HG03045 (cell line): ENCODE results near the gene OLFM1.

Source experiments
- ATAC-seq: cut with Tn5 transposase; IDR thresholded peaks from one replicate; pipeline ENCODE4 v1.9.1; 2021; ENCODE audit warnings: mild to moderate bottlenecking, moderate library complexity; ENCODE audit not compliant: unreplicated experiment

Gene OLFM1

DNA sequence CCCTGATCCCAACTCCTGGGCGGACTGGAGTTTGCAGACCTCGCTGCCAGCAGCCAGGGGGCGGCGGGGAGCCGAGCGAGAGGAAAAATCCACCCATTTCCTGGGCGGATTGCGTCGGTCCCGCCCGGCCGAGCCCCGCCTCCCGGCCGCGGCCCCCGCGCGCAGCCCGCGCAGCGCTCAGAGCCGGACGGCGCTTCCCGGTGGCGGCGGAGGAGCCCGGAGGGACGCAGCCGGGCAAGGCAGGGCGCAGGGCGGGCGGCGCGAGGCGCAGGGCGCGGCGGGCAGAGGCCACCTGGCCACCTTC is at the start of gene OLFM1:
Gene OLFM1 (plus strand): TSS at position 180 of the 304 bp plus-strand sequence. CDS start 322 bp downstream, outside the sequence.
- no peak for ATAC-seq

DNA sequence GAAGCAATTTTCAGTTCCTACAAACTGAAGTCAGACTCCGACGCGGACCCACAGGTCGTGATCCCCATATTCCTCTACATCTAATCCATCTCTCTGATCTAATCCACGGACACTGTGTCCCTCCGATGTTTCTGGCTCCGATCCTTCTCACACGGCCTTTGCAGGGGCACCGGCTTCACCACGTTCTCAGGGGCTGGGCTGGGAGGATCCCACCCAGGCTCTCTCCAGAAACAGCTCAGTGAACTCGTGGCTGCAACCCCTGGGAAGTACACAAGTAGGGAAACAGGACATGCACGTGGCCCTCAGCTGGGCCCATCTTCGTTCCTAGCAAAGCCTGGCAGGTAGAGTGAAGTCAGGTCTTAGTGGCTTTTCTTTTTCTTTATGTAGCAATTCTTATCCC is 49.1 kb upstream of the OLFM1 start:
- no peak for ATAC-seq

DNA sequence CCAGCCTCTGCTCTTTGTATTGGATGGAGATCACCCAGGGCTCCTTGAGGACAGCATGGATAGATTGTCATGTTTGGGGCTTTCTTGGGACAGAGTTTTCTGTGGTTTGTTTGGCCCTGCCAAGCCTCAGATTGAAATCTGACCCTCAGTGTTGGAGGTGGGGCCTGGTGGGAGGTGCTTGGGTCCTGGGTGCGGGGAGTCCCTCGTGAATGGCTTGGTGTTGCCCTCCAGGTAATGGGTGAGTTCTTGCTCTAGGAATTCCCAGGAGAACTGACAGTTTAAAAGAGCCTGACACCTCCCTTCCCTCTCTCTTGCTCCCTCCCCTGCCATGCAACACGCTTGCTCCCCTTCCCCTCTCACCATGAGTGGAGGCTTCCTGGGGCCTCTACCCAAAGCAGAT is 48.6 kb upstream of the OLFM1 start:
- no peak for ATAC-seq

DNA sequence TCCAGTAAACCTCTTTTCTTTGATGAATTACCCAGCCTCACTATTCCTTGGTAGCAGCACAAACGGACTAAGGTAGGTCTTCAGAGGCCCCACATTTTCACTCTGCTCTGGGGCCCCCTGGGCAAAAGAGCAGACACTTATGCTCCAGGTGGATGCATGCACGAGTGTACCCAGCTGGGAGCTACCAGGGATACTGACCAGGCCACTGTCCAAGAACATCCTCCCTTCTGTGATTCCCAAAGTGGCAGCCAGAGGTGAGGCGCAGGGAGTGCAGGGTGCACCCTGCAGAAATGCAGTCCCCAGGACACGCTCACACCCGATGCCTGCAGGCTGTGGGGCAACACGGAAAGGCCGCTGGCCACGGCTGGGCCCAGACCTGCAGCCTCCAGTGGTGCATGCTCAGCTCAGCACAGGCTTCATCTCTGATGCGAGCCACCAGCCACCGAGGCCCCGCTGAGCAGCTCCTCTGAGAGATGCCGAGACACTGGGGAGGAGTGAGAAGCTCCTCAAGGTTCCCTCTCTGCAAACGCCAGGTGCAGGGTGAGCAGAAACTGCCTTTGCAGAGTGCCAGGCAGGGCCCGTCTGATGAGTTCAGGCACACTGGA is 48.1 kb upstream of the OLFM1 start:
- no peak for ATAC-seq

DNA sequence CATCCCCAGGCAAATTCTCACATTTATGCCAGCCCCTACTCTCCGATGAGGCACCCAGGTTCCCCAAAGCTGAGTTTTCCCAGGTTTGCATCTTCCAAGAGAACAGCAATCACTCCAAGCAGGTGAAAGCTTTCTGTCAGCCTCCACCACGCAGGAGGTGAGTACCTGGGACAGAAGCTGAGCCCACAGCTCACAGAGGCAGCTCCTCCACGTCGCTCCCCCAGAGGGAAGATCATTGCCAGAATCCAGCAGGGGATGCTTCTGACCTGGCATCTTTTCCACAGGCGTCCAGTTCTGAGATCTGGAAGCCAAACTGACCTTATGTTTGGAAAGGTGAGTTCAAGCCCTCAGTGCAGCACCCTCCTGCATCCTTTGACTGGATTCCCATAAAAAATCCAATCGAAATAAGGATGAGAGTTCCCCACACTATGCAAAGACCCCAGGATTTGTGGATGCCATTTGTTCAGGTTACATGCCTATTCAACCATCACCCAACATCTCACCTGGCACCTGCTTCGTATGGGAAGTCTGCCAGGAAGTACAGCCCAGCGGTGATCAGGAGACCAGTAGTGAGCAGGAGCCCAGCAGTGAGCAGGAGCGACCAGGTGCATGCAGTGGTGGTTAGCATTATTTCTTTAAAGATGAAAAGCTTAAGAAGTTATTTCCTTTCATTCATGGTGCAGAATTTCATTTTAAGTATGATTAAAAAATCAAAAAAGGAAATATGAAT is 47.4 kb upstream of the OLFM1 start:
- no peak for ATAC-seq

DNA sequence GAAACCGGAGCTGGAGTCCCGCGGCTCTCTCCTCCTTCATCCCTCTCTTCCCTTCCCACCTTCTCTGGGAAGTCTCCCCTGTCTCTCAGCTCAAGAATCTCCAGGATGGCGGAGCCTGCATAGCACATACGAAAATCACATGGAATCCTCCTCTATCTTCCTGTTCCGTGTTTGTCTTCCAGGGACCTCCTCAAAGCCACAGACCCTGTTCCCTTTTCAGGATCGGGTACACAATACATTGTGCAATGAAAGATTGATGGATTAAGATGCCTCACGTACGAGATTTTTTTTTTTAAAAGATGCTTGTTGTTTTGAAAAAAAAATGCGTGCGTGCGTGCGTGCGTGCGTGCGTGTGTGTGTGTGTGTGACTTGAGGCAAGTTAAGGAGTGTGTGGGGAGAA is 46.6 kb upstream of the OLFM1 start:
- no peak for ATAC-seq

DNA sequence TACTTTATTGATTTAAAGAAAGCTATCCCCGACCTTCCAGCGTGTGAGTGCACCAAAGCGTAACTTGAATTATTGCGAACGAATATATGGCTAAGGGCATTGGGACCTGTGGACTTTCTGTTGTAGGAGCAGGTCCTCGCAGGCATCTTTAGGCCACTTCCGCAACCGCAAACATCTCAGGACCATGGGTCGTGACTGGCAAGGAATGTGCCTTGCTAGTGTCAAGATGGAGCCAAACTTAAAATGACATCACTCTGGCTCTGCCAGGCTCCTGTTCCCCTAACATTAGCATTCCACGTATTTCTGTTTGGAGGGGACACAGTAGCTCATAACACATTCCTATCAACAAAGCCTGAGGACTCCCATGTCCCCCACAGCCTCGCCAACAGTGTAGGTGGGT is 44.1 kb upstream of the OLFM1 start:
- ATAC-seq, result no peak

DNA sequence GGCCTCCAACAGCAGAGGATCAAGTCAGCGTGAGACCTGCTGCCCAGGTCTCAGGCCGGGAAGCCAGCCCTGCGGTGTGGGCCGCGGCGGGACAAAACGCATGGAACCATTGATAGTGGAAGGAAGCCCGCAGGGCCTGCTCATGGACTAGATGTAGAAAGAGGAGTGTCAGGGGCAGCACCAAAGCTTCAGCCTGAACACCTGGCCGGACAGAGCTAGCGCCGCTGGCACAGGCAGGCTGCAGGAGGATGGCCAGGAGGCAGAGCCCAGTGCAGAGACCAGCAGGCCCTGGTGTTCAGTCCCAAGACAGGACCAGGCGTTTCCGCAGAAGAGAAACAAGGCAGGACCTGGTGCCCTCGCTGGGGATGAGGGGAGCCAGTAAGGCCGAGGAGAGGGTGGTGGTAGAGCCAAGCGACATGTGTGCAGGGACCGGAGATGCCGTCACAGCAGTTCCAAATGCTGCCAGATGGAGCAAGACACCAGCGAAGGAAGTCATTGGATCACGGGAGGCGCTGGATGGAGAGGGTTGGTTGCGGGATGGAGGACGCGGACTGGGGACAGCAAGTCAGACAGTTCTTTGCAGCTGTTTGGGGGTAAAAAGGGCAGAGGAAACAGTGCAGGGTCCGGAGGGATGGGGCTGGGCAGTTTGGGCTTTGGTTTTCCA is 42.1 kb upstream of the OLFM1 start:
- no peak for ATAC-seq

DNA sequence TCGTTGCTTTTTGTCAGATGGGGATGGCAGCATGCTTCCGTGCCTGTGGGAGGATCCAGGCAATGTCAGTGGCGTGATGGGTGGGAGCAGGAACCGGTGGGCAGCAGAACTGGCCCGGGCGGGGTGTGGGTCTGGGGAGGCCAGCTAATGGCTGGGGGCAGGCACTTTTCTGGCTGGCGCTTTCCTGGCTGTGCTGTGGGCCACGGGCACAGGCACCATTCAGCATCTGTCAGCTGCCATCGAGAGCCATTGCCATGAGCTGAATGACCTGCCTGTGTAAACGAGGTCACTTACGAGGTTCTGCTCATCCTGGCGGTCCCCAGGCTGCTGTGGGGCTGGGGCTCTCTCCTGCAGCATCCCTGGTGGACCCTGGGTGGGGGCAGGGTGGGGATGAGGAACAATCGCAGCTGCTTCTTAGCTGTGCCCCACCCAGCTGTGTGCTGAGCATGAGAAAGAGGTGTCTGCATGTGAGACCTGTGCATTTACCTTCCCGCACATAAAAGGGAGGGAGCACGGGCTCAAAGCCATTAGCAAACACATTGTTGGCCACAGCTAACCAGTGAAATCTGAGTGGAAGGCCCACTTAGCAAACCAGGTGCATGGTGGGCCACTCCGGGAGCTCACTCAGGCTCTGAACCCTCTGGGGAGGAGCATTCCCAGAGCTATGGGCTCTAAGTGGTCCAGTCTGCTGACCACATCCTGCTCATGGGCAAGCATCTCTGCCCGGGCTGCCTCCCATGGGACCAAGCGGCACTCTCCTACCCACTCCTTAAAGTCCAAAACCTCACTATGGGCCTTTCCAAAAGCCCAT is 41.3 kb upstream of the OLFM1 start:
- ATAC-seq, result no peak

DNA sequence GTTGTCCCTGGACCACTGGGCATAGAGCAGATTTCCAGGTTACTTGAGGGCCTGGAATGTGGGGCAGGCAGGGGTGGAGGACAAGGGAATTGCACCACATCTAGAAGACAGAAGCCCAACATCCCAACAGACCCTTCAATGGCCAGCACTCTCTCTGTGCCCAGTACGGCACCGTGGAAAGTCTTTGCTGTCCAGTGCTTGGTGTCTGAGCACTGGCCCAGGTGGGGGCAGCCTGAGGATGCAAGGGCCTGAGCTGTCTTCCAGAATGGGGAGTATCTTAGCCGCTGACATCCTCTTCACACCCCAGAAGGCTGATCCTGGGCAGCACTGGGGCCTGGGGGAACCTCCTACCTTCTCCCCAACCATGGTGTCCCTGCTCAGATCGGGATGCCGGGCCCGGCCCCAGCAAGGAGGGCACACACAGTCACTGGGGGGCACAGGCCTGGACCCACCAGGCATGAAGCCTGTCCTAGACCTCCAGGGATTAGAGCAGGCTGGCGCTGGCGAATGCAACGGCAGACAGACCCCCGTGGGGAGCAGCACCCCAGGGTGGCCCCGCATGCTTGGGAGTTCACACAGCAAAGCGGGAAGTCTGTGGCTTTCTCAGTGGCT is 40.6 kb upstream of the OLFM1 start:
- ATAC-seq, result no peak

DNA sequence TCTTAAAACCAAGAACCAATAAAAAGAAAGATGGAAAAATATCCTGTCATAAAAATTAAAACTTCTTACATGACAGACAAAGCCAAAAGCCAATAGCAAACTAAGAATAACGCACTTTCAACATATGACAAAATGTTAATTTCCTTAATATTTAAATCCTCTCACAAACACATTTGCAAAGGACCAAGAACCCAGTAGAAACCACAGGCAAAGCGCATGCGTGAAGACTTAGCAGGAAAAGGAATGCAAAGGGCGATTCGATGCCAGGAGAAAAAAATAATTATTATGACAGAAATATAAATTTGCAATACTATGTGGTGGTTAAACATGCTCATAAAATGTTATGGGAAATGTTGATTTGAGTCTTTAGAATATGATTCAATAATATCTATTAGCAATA is 39.9 kb upstream of the OLFM1 start:
- ATAC-seq, result no peak

DNA sequence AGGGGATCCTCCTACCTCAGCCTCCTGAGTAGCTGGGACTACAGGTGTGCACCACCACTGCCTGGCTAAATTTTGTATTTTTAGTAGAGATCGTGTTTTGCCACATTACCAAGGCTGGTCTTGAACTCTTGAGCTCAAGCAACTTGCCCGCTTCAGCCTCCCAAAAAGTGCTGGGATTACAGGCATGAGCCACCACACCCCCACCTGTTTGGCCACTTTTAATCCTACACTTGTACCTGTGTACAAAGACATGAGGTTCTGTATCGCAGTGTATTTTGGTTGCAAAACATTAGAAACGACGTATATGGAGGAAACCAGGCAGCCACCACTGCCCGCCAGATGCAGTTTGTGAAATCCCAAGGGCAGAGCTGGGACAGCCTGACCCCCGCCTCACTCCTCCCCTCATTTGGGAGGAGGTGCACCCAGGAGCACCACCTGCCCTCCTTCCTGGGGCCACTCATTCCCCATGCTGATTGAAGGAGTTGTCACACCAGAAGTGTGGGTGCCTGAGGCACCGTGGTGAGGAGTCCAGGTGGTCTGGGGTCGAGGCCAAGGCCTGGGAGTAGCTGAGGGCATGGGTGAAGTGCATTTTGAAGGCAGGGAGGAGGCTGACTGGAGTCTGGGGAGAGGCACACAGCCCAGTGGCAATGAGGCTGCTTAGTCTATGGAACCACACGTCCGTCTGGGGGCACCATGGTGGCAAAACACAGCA is 39.3 kb upstream of the OLFM1 start:
- no peak for ATAC-seq

DNA sequence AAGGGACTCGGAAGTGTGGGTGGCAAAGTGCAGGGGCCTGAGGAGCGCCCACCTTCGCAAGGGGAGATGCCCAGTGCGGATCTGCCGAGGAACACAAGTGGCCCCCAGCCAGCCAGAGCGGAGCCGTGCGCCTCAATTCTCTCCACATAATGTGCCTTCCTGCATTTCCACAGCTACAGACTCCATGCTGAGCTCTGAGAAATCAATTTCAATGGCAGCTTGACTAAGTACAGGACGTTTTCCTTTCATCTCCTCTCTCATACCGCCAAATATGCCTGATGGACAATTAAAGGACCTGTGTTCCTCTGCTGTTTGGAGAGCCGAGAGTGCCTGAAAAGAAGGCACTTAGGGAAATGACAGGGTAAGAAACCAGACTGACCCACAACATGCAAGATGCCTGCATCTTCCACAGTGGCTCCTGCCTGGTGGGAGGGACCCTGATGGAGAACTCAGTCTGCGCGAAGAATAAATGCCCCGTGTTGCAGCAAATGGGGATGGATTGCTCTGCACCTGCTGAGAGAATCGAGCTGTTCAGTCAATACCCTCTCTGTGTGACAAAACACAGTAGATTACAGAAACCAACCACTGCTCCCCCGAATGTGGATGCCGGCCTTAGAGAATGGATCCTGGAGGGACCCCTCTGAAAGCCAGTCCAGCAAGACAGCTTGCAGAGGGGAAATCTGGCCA is 38.6 kb upstream of the OLFM1 start:
- ATAC-seq, result no peak

DNA sequence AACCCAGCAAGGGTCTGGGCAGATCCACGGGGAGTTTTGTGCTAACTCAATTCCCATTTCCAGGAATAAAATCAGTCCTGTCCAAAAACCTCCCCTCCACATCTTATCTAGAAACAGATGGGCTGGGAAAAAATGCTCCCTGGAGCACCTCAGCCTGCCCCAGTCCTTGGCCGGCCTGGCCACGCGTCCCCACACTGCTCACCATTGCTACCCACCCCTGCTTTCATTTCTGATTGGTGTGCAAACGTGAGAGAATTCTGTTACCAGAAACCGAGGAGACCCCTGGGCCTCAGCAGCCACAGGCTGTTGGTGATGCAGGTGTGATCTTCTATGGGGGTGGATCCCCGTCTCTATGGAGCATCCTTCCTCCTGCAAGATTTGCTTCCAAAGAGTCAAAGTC is 38.0 kb upstream of the OLFM1 start:
- no peak for ATAC-seq

DNA sequence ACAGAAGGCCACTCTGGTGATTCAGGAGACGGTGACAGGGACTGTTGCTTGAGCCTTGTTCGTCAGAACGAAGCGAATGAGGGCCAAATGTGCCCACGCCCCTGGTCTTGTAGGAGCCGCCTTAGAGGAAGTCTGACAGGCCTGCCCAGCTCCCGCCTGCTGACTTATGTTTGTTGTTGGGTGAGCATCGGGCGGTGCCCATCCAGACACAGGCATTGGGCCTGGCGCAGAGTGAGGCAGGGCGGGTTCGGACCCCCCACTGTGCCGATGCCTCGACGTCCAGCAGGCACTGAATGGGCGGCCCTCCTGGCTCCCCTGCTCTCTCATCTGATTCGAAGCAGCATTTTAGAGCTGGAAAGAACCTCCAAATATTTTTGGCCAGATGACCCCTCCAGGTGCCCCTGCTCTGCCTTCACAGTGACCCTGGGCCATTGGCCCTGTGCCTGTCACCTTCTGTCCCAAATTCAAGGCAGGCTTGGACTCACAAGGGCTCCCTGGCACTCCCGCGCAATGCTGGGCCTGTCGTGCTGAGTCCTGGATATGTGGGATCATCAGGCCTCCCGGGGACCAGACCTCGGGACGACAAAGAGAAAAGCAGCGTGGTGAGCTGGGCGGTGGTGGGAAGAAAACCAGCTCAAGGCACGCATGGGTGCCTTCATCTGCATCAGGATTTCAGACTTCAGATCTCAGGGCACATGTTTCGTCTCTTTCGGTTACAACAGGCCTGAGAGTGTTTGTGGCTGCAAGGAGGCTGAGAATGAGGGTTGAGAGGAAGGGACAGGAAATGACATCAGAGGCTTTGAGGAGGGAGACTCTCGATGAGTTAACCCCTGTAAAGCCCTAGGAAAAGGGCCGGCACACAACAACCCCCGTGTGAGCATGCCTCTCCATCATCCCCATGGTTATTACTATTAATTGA is 37.1 kb upstream of the OLFM1 start:
- no peak for ATAC-seq

DNA sequence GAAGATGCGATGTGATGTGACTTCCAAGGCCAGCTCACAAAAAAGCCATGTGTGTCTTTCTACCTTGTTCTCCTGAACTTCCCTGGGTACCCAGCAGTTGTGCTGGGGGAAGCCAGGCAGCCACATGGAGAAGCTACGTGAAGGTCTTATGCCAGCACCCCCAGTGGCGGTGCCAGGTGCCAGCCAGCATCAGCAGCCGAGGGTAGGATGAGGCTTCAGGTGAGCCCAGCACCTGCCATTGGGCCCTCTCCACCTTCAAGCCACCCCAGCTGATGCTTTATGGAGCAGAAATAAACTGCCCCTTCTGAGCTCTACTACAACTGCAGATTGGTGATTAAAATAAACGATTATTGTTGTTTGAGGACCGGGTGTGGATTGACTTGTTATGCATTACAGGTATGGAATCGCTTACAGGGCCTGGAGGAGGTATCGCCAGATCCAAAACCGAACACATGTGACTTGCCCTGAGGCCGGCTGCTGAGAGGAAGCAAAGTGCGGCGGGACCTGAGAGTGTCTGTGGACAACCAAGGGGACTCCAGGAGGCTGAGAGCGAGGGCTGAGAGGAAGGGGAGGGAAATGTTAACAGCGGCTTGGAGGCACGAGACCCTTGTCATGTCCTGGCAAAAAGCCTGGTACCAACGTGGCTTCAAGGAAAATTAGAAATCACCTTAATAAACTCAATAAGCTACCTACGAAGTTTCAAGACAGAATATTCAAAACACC is 36.0 kb upstream of the OLFM1 start:
- no peak for ATAC-seq

DNA sequence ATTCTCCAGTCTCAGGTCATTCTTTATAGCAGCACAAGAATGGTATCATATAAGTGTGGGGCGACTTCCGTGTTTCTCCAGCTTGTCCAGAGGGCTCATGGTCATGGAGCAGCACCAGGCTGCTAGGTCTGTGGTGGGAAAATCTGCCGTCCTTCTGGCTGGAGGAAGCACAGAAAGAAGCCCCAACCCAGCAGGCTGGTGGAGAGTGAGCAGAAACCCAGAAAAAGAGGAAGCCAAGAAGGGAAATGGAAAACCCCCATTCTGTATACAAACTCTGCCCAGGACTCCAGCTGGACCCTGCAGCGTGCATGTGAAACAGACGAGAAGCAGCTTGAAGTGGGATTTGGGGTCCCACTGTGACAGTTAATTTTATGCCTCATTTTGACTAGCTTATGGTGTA is 34.3 kb upstream of the OLFM1 start:
- ATAC-seq, result no peak

DNA sequence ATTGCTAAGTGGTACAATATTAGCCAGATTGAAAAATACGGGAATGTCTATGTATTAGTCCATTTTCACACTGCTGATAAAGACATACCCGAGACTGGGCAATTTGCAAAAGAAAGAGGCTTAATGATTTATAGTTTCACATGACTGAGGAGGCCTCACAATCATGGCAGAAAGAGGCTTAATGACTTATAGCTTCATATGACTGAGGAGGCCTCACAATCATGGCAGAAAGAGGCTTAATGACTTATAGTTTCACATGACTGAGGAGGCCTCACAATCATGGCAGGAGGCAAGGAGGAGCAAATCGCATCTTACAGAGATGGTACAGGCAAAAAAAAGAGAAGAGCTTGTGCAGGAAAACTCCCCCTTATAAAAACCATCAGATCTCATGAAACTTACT is 32.3 kb upstream of the OLFM1 start:
- ATAC-seq, result no peak
